Central memory CD4-positive, alpha-beta T cell (primary cell): Measurements from ENCODE around the gene PHACTR4.
"Not testable (repeated sequence)": the region's sequence is repeated elsewhere in the genome, so short reads cannot be mapped to it uniquely, and the experiment has no call there.

Experiments
- DNase-seq: peaks from one replicate; pipeline ENCODE4 v3.0.0; 2022

The PHACTR4 gene

GRCh38 chr1:28371010-28371377 is 1.5 kb downstream of the PHACTR4 start:
- no peak for DNase-seq

DNA sequence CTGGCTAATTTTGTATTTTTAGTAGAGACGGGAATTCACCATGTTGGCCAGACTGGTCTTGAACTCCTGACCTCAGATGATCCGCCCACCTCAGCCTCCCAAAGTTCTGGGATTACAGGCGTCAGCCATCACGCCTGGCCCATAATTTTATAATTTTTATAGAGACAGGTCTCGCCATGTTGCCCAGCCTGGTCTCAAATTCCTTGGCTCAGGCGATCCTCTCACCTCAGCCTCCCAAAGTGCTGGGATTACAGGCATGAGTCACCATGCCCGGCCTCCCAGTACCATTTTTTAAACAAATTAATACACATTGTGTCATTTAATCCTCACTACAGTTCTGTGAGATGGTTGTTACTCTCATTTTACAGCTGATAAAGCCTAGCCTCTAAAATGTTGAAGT is 3.9 kb downstream of the PHACTR4 start:
- not testable (repeated sequence) for DNase-seq

DNA sequence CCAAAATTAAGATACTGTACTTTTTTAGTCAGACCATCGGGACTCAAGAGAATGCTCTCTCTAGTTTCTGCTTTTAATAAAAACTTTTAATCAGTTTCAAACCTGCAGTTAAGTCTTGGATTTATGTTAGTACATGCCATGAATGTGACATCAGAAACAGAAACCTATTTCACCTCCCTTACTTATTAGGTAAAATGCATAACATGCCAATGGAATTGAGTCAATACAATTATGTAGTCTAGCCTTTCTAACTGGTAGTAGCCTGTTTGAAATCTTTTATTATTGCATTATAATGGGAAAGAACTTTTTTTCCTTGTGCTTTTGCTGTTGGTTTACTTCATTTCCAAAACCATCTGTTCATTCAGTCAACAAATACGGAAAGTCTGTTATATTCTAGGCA is 4.8 kb downstream of the PHACTR4 start:
- DNase-seq: no peak

DNA sequence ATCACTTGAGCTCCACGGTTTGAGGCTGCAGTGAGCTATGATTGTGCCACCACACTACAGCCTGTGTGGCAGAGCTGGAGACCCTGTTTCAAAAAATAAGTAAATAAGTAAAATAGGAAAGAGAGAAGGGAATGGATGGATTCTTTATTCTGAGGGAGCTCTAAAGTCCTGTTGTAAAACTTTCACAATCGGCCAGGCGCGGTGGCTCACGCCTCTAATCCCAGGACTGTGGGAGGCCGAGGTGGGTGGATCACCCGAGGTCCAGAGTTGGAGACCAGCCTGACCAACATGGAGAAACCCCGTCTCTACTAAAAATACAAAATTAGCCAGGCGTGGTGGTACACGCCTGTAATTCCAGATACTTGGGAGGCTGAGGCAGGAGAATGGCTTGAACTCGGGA is 6.1 kb downstream of the PHACTR4 start:
- not testable (repeated sequence) for DNase-seq

DNA sequence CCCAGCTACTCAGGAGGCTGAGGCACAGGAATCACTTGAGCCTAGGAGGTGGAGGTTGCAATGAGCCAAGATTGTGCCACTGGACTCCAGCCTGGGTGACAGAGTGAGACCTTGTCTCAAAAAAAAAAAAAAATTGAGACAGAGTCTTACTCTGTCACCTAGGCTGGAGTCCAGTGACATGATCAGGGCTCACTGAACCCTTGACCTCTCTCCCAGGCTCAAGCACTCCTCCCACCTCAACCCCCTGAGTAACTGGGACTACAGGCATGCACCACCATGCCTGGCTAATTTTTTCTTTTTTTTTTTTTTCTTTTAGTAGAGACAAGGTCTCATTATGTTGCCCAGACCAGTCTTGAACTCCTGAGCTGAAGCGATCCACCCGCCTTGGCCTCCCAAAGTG is 6.7 kb downstream of the PHACTR4 start:
- DNase-seq: not testable (repeated sequence)

DNA sequence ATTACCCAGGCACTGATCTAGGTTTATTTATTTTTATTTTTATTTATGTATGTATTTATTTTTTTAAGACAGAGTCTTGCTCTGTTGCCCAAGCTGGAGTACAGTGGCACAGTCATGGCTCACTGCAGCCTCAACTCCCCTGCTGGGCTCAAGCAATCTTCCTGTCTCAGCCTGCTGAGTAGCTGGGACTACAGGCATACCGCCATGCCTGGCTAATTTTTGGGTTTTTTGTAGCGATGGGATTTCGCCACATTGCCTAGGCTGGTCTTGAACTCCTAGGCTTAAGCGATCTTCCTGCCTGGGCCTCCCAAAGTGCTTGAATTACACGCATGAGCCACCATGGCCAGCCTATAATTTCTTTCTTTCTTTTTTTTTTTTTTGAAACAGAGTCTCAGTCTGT is 9.4 kb downstream of the PHACTR4 start:
- no peak for DNase-seq

DNA sequence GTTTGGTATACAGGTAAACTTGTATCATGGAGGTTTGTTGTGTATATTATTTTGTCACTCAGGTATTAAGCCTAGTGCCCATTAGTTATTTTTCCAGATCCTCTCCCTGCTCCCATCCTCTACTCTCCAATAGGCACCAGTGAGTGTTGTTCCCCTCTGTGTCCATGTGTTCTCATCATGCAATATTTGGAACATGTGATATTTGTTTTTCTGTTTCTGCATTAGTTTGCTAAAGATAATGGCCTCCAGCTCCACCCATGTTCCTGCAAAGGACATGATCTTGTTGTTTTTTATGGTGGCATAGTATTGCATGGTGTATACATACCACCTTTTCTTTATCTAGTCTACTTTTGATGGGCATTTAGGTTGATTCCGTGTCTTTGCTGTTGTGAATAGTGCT is 10.9 kb downstream of the PHACTR4 start:
- DNase-seq: no peak

- not testable (repeated sequence) for DNase-seq
Measured at GRCh38 chr1:28383785-28384184, 14.2 kb downstream of the PHACTR4 start.

- DNase-seq: no peak
Measured at GRCh38 chr1:28392027-28392652, 22.6 kb downstream of the PHACTR4 start.

DNA sequence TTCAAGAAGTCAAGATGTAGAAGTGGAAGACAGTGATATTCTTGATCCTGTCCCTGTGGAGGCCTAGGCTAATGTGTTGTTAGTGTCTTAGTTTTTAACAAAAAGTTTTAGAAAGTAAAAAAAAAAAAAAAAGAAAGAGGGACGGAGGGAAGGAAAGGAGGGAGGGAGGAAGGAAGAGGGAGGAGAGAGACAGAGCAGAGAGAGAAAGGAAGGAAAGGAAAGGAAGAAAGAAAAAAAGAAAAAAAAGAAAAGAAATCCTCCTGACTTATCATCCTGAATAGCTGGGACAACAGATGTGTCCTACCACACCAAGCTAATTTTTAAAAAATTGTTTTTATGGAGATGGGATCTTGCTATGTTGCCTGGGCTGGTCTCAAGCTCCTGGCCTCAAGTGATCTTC is 24.6 kb downstream of the PHACTR4 start:
- no peak for DNase-seq

GRCh38 chr1:28395181-28395580 is 25.6 kb downstream of the PHACTR4 start:
- no peak for DNase-seq

GRCh38 chr1:28401760-28402159 is 32.2 kb downstream of the PHACTR4 start:
- DNase-seq: no peak

DNA sequence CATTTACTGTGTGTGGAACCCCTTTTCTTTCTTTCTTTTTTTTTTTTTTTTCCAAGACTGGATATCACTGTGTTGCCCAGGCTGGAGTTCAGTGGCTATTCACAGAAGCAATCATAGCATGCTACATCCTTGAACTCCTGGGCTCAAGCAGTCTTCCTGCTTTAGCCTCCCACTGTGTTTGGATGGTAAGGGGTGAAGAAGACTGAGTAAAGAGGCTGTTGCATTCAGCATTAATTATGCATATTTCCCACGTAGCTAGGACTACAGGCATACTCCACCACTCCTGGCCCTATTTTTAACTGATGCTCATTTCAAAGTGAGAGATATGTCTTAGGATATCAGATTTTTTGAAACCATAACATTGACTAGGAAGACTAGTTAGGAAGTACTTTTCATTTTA is 39.5 kb downstream of the PHACTR4 start:
- DNase-seq: no peak

GRCh38 chr1:28411656-28412055 is 42.1 kb downstream of the PHACTR4 start:
- no peak for DNase-seq

DNA sequence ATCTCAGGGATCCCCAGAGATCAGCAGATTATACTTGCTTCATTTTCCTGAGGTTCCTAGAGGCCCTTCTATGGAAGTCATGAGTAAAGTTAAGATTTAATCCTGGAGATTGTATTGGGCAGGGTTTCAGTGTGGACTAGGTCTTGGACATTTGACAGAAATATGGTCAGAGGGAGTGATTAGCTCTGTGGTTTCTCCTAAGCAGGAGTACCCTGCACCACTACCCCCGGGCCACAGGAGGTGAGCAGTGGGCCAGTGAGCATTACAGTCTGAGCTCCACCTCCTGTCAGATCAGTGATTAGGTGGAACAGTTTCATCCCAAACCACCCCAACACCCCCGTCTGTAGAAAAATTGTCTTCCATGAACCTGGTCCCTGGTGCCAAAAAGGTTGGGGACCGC is 43.2 kb downstream of the PHACTR4 start:
- no peak for DNase-seq

DNA sequence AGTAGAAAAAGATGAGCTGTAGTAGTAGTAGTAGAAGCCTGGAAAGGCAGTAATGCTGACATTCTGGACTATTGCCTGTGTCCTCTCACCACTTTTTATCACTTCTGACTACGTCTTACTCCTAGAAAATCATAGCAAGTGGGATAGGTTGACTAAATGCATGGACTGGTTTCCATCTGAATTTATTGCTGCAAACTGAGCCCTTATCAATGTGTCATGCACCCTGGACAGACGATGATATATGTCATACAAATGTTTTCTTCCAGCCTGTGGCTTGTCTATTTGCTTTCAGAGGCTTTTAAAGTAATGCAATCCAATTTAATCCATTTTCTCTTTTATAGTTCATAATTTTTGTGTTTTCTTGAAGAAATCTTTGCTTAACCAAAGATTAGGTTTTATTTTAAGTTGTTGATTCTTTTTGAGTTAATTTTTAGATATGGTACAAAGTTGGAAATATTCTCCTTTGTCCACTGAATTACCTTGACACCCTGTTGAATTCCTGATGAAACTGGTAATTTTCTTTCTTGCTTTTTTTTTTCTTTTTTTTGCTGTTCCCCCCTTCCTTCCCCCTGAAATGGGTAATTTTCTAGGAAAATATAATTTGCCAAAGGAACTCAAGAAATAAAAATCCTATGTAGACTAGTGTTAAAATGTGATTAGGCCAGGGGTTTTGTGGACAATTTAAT is 47.1 kb downstream of the PHACTR4 start:
- no peak for DNase-seq

DNA sequence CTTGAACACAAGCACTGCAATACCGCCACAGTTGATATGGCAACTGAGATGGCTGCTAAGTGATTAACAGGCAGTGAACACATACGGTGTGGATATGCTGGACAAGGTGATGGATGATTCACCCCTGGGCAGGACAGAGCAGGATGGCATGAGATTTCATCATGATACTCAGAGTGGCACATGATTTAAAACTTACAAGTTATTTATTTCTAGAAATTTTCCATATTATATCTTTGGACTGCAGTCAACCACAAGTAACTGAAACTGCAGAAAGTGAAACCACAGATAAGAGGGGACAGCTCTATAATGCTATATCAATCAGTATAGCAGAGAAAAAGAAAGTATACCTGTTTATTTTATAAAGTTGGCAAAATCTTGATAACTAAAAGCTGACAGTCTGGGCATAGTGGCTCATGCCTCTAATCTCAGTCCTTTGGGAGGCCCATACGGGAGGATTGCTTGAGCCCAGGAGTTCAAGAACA is 47.9 kb downstream of the PHACTR4 start:
- DNase-seq: peak; percentile 0

GRCh38 chr1:28417926-28418637 is 48.5 kb downstream of the PHACTR4 start:
- DNase-seq: no peak

- no peak for DNase-seq
Measured at GRCh38 chr1:28421744-28422143, 52.2 kb downstream of the PHACTR4 start.

DNA sequence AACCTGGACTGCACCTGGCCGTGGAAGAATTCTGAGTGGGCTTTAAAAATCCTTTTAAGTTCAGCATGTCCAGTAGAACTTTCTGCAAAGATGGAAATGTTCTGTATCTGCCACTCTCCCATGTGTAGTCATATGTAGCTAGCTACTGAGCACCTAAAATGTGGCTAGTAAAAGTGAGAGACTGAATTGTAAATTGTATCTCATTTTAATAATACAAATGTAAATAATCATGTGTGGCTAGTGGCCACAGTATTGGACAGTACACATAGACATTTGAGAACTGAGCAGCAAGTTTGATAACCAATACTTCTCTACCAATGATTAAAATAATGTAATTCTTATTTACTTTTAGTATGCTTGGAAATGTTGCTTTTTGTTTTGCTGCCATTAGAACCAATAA is 57.3 kb downstream of the PHACTR4 start:
- DNase-seq: no peak

- DNase-seq: no peak
Measured at GRCh38 chr1:28428012-28428411, 58.5 kb downstream of the PHACTR4 start.

- DNase-seq: no peak
Measured at GRCh38 chr1:28428990-28429520, 59.5 kb downstream of the PHACTR4 start.

GRCh38 chr1:28436211-28436769 is 66.8 kb downstream of the PHACTR4 start:
- no peak for DNase-seq
